NCI-H774 (cell line): ENCODE data around the gene RAX2.
"Not testable (repeated sequence)": the region's sequence is repeated elsewhere in the genome, so short reads cannot be mapped to it uniquely, and the experiment has no call there.

Source experiments
- DNase-seq: peaks from one replicate; lab custom pipeline; 2025; lab: John Stamatoyannopoulos, UW

Gene RAX2

DNA sequence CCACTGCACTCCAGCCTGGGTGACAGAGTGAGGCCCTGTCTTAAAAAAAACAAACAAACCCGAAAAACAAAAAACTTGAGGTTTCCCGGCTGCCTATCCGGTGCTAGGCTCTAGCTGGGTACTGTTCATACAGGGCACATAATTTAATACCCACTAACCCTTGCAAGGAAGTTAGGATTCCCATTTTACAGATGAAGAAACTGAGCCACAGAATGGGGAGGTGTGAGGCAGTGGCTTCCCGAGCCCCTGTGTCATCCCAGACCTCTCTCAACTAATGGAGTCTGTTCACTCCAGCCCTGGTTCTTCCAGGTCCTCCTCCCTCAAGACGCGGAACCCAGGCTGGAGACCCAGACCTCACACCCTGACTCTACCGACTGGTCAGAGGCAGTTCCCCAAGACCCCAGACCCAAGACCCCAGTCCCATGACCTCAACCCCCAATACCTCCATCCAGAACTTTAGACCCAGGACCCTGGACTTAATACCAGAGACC, 11.1 kb downstream of the RAX2 start:
- DNase-seq, result no peak

DNA sequence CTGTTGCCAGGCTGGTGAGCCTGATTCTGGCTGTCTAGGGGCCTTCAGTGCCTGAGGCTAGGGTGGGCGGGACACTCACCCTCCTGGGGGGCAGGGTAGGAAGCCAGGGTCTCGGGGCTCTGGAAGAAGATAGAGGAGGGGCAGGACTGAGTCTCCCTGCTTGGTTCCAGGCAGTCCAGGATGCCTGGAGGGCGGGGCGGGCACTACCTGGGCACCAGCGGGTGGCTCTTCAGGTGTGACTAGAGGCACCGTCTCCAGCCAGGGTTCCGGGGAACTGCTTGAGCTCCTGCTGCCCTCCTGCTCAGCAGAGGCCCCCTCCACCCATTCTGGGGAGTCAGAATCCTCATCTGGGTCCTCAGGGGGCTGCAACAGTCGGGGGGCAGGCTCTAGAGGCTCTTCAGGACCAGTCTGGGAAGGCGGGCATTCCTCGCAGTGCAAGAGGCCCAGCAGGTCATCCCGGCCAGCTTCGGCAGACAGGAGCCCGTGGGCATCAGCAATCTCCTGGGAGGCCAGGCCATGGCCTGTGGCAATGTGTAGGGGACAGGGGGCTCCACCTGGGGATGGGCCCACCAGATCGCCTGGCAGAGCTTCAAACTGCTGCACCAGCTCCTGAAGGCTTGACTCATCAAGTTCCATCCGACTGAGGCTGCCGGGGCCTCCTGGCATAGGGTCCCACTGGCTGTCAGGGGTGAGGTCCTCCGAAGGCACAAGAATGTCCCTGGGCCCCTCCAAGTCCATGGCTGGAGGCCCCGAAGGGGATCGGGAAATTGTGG, 12.4 kb downstream of the RAX2 start:
- DNase-seq, result no peak

DNA sequence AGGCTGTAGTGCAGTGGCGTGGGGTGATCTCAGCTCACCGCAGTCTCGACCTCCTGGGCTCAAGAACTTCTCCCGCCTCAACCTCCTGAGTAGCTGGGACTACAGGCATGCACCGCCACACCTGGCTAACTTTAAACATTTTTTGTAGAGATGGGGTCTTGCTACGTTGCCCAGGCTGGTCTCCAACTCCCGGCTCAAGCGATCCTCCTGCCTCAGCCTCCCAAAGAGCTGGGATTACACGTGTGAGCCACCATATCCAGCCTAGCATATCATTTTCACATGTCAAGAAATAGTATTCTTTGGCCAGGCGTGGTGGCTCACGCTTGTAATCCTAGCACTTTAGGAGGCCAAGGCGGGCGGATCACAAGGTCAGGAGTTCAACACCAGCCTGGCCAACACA, 13.7 kb downstream of the RAX2 start:
- not testable (repeated sequence) for DNase-seq

DNA sequence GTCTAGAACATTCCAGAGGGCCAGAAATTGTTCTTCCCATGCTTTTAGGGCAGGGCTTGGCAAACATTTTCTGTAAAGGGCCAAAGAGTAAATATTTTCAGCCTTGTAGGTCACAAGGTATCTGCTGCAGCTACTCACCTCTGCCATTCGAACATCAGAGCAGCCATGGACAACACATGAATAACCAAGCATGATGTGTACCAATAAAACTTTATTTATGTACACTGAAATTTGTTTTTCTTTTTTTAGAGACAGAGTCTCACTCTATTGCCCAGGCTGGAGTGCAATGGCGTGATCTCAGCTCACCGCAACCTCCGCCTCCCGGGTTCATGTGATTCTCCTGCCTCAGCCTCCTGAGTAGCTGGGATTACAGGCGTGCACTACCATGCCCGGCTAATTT, 14.3 kb downstream of the RAX2 start:
- DNase-seq, result not testable (repeated sequence)

DNA sequence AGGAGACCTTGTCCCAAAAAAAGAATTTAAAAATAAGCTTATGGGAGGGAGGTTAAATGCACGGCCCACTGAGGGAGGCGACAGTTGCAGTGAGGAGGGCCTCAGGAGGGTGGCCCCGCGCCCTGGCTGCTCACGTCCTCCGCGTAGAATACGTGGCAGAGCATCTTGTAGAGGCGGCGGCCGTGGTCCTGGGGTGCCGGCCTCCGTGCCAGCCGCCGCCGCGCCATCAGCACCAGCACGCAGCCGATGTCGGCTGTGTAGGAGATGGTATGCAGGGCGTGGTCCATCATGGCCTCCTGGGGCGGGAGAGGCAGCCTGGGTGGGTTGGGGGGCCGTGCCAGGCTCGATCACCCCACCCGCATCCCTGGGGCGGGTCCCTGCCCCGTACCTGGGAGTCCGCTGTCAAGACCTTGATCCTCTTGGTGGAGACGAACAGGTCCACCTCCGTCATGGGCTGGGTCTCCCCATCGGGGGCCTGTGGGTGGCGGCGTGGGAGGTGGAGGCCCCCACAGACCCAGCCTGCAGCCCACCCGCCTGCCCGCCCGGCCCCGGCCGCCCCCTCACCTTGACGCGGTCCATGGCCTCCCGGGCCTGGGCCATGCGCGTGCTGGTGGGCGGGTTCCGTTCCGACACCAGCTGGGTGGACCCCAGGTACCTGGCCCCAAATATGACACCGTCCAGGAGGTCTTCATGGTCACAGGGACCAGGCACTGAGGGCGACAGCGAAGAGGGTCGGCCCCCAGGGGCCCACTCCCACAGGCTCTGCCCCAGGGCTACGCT, 18.2 kb downstream of the RAX2 start:
- DNase-seq, result no peak

DNA sequence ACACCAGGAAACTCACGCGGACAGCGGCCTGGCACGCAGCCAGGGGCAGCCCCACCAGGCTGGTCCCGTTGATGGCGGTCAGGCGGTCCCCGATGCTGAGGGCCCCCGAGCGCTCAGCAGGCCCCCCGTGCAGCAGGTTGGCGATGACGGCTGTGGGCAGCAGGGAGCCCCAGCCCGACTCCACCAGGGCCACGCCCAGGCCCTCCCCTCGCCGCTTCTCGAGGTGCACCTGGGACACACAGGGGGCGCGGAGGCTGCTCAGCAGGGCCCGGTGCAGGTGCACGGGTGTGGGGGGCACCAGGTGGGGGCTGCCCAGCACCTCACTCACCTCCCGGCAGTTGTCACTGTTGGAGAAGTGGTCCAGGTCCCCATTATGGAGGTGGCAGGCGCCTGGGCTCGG, 19.5 kb downstream of the RAX2 start:
- DNase-seq, result no peak

DNA sequence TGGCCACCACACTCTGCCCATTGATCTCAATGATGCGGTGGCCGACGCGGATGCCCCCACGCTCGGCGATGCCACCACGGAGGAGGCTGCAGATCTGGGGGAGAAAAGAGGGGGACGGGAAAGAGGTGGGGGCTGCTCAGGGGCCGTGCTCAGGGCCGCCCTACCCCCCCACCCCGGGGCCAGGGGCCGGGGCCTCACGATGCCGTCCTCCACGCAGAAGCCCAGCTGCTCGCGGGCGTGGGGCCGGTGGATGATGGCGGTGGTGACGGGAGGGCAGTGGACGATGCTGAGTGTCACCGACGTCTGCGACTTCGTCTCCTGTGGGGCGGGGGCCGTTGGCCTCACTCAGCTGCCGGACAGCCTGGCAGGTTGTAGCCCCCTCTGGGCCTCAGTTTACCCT, 20.8 kb downstream of the RAX2 start:
- no peak for DNase-seq

DNA sequence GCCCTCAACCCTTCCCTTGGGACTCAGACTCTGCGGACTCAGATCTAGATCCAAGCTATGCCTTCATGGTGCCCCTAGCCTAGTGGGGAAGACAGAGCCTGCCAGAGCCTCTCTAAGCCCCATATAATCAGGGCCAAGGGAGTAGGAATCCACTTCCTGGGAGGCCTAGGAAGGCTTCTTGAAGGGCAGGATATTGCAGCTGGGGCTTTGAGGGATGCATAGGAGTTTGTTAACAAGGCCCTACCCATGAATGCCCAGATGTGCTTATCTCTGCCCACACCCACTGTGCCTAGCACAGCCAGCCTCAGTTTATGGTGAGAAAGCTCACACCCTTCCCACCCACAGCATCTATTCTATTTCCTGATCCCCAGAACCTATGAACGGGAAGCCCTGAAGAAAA, 21.8 kb downstream of the RAX2 start:
- DNase-seq, result no peak

DNA sequence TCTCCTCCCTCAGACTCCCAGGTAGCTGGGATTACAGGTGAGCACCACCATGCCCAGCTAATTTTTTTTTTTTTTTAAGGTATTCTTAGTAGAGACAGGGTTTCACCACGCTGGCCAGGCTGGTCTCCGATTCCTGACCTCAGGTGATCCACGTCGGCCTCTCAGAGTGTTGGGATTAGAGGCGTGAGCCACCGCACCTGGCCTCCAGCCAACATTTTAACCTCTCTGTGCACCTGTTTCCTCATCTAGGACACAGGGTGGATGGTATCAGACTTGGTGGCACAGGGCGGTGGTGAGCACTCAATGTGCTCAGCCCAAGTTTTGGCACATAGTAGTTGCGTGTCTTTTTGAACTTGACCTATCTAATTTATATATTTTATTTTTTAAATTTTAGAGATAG, 23.1 kb downstream of the RAX2 start:
- DNase-seq, result no peak

DNA sequence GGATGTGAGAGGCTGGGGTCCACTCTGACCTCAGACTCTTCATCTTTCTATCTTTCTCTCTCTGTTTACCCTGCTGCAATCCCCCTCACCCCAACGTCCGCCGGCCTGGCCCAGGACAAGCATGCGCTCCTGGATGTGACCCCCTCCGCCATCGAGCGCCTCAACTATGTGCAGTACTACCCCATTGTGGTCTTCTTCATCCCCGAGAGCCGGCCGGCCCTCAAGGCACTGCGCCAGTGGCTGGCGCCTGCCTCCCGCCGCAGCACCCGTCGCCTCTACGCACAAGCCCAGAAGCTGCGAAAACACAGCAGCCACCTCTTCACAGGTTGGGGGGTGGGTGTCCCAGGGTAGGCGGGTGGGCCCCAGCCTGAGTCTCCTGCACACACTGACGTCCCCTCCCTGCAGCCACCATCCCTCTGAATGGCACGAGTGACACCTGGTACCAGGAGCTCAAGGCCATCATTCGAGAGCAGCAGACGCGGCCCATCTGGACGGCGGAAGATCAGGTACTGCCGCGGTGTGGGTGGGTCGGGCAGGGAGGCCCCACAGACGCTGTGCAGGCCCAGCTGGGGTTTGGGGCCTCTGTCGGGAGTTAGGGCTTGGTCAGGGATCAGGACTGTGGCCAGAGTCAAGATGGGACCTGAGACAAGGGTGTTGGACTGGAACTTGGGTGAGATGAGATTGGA, 25.5 kb downstream of the RAX2 start:
- DNase-seq, result no peak

DNA sequence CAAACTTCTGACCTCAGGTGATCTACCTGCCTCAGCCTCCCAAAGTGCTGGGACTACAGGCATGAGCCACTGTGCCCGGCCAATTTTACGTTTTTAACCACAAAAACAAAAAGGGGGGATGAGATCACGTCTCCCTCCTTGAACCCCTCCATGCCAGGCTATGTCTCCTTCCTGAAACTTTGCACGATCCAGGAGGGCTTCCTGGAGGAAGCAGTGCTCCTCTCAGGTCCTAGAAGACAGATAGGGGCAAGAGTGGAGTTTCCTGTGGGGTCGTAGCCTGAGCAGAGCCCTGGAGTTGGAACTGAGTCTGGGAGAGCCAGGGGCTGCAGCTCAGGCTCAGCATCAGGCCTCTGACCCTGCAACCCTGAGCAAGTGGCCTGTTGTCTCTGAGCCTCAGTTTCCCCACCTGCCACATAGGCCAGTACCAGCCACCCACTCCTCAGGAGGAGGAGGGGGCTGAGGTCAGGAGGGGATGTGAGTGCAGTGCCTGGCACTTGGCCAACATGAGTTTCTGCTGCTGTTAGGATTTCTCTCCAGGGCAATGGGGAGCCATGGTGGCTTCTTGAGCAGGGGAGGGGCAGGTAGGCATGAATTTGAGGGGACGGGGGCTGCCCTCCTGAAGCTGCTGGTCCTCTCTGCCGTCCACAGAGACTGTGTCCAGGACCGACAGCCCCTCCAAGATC, 26.5 kb downstream of the RAX2 start:
- DNase-seq, result no peak

DNA sequence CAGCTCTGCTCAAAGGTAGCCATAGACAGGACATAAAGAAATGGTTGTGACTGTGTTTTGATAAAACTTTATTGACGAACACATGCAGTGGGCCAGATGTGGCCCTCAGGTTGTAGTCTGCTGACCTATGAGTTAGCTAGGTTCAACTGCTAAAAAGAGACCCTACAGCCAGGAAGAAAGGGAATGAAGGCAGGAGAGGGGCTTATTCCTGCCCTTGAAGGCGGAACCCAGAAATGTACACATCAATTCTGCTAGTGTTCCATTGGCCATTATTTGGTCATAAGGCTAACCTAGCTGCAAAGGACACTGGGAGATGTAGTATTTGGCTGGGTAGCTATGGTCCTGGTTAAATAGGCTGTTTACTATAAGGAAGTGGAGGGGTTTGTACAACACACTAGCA, 28.5 kb downstream of the RAX2 start:
- no peak for DNase-seq

DNA sequence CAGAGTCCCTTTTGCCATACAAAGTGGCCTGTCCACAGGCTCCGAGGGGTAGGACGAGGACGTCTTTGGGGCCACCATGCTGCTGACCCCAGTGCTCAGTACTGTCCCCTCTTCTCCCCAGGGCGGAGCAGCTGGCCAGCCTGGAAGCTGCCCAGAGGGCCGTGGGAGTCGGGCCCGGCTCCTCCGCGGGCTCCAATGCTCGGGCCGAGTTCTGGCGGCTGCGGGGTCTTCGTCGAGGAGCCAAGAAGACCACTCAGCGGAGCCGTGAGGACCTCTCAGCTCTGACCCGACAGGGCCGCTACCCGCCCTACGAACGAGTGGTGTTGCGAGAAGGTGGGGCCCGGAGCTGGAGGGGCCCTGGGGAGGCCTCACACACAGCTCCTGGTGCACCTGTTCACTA, 31.6 kb downstream of the RAX2 start:
- DNase-seq, result no peak

DNA sequence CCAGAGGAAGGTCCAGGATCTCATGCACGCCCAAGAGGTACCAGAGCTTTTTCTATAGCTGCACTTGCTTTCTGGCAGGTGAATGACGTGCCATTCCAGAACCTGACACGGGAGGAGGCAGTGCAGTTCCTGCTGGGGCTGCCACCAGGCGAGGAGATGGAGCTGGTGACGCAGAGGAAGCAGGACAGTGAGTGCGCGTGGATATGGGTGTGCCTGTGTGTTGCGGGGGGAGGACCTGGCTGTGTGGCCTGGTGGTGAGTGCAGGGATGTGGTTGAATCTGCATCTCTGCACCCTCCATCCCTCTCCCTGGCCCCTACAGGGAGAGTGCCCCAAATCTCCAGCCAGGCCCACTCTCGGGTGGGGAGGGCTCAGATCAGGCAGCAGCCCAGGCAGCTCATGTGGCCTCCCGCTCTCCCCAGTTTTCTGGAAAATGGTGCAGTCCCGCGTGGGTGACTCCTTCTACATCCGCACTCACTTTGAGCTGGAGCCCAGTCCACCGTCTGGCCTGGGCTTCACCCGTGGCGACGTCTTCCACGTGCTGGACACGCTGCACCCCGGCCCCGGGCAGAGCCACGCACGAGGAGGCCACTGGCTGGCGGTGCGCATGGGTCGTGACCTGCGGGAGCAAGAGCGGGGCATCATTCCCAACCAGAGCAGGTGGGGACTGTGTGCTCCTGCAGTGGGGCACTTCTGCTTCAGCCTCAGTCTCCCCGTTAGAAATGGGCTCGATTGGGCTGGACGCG, 33.4 kb downstream of the RAX2 start:
- DNase-seq, result no peak

DNA sequence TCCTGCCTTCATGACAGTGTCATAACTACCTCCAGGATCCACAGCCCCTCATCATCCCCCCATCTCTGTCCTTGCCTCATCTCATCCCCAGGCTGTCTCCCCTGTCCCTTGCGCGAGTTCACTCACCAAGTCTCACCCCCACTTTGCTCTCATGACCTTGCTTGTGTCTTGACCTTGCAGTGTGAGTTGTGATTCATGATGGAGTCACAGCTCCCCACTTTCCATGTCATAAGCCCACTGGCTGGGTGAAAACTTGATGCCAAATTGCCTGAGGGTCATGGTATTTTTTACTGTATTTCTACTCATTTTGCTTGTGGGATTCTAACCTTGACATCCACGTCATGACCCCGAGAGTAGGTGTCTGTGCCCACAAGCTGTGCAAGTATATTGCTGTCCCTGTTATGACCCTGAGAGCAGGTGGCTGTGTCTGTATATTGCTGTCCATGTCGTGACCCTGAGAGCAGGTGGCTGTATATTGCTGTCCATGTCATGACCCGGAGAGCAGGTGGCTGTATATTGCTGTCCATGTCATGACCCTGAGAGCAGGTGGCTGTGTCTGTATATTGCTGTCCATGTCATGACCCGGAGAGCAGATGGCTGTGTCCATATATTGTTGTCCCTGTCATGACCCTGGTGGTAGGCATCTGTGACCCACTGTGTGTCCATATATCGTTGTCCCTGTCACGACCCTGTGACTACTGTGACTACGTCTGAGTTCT, 34.4 kb downstream of the RAX2 start:
- no peak for DNase-seq

DNA sequence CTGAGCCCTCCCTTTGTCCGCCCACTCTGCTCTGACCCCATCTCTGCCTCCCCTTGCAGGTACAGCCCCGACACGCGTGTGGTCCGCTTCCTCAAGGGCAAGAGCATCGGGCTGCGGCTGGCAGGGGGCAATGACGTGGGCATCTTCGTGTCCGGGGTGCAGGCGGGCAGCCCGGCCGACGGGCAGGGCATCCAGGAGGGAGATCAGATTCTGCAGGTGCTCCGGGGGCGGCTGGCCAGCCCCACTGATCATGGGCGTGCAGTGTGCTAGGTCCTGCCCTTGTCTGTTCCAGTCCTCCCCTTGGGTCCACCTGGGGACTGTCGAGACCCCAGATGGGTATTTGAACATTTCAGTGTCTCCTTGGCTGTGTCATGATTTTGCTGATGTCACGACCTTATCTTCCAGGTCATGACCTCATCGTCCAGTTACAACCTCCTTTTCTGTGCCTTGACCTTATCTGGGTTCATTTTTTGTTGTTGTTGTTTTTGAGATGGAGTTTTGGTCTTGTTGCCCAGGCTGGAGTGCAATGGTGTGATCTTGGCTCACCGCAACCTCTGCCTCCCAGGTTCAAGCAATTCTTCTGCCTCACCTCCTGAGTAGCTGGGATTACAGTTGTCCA, 35.8 kb downstream of the RAX2 start:
- no peak for DNase-seq

DNA sequence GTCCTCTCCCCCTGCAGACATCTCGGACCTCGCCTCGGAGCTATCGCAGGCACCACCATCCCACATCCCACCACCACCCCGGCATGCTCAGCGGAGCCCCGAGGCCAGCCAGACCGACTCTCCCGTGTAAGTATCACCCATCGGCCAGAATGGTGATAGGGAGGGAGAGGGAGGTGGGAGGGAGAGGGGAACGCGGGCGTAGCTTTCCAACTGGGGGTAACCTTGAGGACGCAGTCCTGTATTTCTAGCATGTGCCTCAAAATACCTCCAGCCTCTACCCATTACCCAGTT, 37.8 kb downstream of the RAX2 start:
- no peak for DNase-seq

DNA sequence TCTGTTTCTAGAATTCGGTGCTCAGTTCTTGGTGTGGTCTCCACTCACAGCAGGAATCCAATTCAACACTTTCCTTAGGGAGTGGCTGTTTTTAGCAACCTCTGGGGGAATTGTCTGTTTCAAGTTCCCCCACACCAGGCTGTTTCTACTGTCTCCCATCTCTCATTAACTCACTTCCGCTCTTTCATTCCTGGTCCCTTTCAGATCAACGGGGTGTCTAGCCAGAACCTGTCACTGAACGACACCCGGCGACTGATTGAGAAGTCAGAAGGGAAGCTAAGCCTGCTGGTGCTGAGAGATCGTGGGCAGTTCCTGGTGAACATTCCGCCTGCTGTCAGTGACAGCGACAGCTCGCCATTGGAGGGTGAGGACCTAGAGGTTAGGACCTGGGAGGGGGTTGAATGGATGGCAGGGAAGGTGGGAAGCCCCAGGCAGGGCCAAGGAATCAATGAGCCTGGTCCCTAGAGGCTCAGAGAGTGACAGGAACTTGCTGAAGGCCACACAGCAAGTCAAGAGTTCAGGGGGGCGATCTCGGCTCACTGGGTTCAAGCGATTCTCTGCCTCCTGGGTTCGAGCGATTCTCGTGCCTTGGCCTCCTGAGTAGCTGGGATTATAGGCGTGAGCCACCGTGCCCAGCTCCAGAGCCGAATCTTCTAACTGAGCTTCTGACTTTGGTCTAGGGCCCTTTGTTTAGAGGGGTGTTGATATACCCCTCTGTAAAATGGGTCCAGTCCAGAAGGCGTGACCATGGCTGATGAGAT, 38.3 kb downstream of the RAX2 start:
- no peak for DNase-seq

DNA sequence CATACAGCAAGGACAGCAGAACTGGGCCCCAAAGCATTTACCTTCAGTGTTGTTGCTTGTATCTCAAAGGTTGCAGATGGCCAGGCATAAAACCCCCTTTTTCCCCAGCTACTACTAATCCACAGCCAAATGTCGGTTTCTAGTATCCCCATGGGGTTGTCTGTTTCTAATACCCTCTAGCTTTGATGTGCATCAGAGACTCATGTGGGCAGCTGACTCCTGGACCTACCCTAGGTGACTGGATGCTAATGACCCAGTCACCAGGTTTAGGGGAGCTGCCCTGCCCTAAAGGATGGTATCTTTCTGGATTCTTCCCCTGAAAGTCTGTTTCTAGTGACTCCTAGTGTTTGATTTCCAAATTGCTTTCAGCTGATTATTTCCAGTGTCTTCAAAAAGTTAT, 39.9 kb downstream of the RAX2 start:
- DNase-seq, result no peak

DNA sequence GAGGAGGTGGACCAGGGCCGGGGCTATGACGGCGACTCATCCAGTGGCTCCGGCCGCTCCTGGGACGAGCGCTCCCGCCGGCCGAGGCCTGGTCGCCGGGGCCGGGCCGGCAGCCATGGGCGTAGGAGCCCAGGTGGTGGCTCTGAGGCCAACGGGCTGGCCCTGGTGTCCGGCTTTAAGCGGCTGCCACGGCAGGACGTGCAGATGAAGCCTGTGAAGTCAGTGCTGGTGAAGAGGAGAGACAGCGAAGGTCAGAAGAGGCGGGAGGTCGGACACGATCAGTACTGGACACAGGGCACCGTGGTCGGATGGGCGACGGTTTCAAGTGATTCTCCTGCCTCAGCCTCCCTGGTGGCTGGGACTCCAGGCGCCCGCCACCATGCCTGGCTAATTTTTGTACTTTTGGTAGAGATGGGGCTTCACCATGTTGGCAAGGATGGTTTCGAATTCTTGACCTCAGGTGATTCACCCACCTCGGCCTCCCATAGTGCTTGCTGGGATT, 41.5 kb downstream of the RAX2 start:
- no peak for DNase-seq
